Activated T-helper 1 cell treated with anti-CD3 and anti-CD28 coated beads, Interleukin-12 subunit alpha, Interleukin-12 subunit beta, Interleukin-2, Interleukin-4 antibody, amounts not matched to agents 30 ng/mL and 10 ng/mL and 1 ng/mL, durations not matched to agents 14 hours and 24 hours and 36 hours (primary cell): ENCODE data around the gene SFMBT2. TPM values are rescaled to one million over a fixed set of nuclear protein-coding genes. Genes with fewer than 3 reads are reported as not detected.

Experiments used
- DNase-seq: peaks from one replicate; pipeline ENCODE4 v3.0.0; 2021; ENCODE audit warnings: low spot score
- H3K27ac Mint-ChIP-seq: one replicate; pipeline ENCODE4 v1.8.0; 2021; ENCODE audit warnings: mild to moderate bottlenecking, mixed read lengths
- H3K27me3 Mint-ChIP-seq: one replicate; pipeline ENCODE4 v1.8.0; 2022; ENCODE audit warnings: mild to moderate bottlenecking, moderate library complexity, mixed read lengths; ENCODE audit not compliant: insufficient read depth
- H3K36me3 Mint-ChIP-seq: one replicate; pipeline ENCODE4 v1.8.0; 2021; ENCODE audit warnings: low read depth, mixed read lengths
- H3K4me1 Mint-ChIP-seq: one replicate; pipeline ENCODE4 v1.8.0; 2021; ENCODE audit warnings: low read depth, mixed read lengths
- H3K4me3 Mint-ChIP-seq: one replicate; pipeline ENCODE4 v1.8.0; 2021; ENCODE audit warnings: mild to moderate bottlenecking, moderate library complexity, mixed read lengths
- H3K9me3 Mint-ChIP-seq: one replicate; pipeline ENCODE4 v1.8.0; 2021; ENCODE audit warnings: mixed read lengths
- intact Hi-C: fragments of 100-400 bp; cut with micrococcal nuclease; formaldehyde crosslinking; loops from one replicate; pipeline ENCODE4 v1.15.1; 2024
- total RNA-seq: library from RNA; stranded (reverse); gene quantifications from 2 replicates; pipeline ENCODE4 v1.2.3, GENCODE V29; 2022

Gene SFMBT2
- total RNA-seq, 1 donor from 2014 or later = 39.1 TPM

DNA sequence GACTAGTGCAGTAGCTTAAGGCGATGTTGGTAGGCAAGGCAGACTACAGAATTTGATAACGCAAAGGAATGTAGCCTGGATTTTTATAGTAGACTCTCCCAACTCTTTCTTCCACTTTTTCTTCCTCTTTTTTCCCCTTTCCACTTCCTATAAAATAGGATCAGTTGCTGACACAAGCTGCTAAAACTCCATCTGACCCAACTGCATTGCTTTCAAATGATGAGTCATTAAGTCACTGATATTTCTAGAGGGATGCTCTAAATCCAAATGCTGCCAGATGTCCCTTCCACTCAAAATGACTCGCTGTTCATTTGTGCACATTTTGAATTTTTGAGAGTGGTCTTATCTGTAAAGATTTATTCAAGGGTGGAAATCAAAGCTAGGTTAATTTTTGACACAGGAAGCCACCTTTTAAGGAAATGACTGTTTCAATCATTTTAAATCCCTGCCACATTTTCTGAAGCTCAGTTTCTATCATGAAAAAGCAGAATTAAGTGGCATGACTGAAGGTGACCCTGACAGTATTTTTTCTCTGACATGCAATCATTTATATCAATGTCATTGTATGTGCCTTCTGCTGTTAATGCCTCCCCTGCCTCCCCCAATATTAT, 25.8 kb upstream of the SFMBT2 start:
- Mint-ChIP-seq H3K4me1 (peaks cover 7% of the 10 kb centered on the region), H3K27me3 (peaks cover 32% of the 10 kb centered on the region), H3K27ac (no peak overlapping the region), H3K36me3 (no peaks in the 10 kb centered on the region), H3K9me3 (no peaks in the 10 kb centered on the region), H3K4me3 (no peak overlapping the region)
- no peak for DNase-seq
- intact Hi-C loops = no loop called here

DNA sequence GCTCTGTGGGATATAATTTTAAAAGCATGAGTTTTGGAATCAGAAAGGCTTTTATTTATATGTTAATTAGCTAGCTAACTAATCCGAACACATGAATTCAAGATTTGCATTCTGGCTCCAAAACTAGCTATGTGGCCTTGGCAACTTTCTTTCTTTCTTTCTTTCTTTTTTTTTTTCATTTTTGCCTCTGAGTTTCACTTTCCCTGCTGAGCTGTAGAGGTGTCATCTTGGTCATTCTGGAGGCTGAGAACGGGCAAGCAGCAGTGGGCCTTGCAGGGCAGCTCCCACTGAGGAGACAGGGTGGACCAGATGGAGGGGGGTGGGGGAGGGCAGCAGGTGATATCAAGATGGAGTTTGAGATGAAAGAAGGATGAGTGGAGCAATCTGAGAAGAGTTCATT, 24.8 kb upstream of the SFMBT2 start:
- peaks cover 7% of the 10 kb centered on the region for H3K4me1 Mint-ChIP-seq
- no peak overlapping the region for H3K27ac Mint-ChIP-seq
- no peak overlapping the region for H3K4me3 Mint-ChIP-seq
- intact Hi-C loops = no loop called here
- H3K9me3 Mint-ChIP-seq = no peaks in the 10 kb centered on the region
- no peaks in the 10 kb centered on the region for H3K36me3 Mint-ChIP-seq
- H3K27me3 Mint-ChIP-seq = peaks cover 35% of the 10 kb centered on the region
- DNase-seq = no peak

DNA sequence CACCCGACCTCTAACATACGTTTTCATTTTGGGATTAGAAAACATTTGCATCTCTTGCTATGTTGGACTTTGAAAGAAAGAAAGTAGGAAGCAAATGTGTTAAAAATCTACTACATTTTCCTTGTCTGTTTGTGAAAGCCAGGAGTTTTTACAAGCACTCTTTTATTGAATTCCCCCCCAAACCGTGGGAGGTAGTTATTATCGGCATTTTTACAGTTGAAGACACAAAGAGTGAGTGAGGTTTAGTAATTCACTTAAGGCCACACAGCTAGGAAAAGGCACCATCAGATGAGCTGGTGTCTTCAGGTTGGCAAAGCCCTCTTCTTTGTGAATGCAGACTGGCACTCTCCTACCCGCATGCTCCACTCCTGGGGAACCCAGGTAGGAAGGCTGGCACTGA, 23.5 kb upstream of the SFMBT2 start:
- Mint-ChIP-seq H3K27ac (no peak overlapping the region), H3K9me3 (no peaks in the 10 kb centered on the region), H3K36me3 (no peaks in the 10 kb centered on the region), H3K27me3 (peaks cover 25% of the 10 kb centered on the region), H3K4me1 (peaks cover 7% of the 10 kb centered on the region), H3K4me3 (no peak overlapping the region)
- intact Hi-C loops = no loop called here
- no peak for DNase-seq

DNA sequence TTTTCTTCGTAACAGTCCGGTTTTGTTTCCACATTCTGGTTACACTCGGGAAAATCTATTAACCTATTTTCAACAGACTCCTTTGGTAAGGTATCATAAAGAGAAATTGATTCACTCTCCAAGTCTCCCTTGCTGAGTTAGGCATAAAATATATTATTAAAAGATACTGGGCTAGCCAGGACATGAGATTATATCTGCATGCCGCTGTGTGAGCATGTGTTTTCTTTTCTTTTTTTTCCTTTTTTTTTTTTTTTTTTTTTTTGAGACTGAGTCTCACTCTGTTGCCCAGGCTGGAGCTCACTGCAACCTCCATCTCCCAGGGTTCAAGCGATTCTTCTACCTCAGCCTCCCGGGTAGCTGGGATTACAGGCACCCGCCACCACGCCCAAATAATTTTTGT, 23.0 kb upstream of the SFMBT2 start:
- Mint-ChIP-seq H3K36me3 (no peaks in the 10 kb centered on the region), H3K27me3 (peaks cover 23% of the 10 kb centered on the region), H3K9me3 (no peaks in the 10 kb centered on the region), H3K4me1 (peaks cover 7% of the 10 kb centered on the region), H3K4me3 (no peak overlapping the region), H3K27ac (no peak overlapping the region)
- no peak for DNase-seq
- intact Hi-C loops = no loop called here

DNA sequence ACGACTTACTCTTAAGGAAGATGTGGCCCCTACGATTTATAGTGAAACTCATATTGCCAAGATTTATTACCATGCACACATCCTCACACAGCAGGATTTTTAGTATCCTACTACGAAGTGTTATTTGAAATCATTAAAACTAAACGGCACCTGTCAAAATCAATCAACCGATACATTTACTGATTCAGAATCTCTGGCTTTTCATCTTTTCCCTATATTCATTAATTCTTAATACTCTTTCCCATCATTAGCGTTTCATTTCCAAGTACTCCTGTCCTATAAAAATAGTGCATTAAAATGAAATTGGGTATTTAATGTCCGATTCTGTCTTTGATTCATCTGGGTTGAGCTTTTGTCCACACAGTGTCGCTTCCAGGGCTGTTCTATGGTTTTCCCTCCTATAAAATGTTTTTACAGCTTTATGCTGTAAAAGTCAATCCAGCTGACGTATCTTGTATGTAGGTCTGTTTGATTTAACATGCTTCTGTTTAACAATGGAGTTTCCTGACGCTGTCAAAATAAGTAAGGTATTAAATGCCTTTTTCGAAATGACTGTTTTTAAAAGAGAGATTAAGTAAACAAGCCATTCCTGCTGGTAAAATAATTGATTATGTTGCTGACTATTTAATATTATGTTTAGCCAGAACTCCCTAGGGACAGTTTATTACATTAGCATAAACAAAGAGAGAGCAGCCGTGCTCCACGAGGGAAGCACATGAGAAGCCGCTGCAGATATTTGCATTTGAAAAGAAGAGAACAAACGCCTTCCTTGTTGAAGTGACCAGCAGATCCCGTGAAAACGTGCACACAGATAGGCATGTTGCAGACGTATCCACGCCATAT, 22.3 kb upstream of the SFMBT2 start:
- Mint-ChIP-seq H3K4me1 (peaks cover 7% of the 10 kb centered on the region), H3K27me3 (peaks cover 18% of the 10 kb centered on the region), H3K36me3 (no peaks in the 10 kb centered on the region), H3K27ac (no peak overlapping the region), H3K9me3 (no peaks in the 10 kb centered on the region), H3K4me3 (no peak overlapping the region)
- DNase-seq = no peak
- intact Hi-C loops = no loop called here

DNA sequence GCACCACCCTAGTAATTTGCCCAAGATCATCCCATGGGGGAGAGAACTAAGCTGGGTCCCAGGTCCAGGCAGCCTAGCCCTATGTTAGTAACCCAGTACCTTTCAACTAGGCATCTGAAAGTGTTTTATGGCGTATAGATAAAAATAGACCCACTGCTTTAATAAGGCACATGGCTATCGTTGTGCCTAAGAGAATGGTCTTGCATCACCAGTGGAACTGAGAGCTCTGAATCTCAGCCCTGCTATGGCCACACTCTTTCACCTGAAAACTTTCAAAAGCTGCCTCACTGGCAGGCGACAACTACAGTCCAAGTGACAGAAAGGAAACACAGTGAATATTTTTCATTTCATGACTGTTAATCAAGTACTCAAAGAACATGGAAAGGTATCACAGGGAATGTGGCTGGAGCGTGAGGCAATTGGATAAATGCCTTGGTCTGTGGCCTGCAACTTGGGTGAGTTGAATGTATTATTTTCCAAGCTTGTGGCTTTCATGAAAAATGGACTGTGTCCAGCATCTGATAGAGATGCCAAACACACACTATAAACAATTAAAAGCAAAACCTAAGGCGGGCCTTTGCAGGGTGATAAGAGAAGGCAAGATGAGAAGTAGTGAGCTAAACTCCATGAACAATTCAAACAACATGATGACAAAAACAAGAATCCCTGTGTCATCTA, 18.0 kb upstream of the SFMBT2 start:
- H3K4me3 Mint-ChIP-seq = no peak overlapping the region
- H3K36me3 Mint-ChIP-seq = no peaks in the 10 kb centered on the region
- peaks cover 6% of the 10 kb centered on the region for H3K4me1 Mint-ChIP-seq
- intact Hi-C loops = no loop called here
- no peak for DNase-seq
- H3K27ac Mint-ChIP-seq = no peak overlapping the region
- no peaks in the 10 kb centered on the region for H3K9me3 Mint-ChIP-seq
- H3K27me3 Mint-ChIP-seq = peaks cover 20% of the 10 kb centered on the region

DNA sequence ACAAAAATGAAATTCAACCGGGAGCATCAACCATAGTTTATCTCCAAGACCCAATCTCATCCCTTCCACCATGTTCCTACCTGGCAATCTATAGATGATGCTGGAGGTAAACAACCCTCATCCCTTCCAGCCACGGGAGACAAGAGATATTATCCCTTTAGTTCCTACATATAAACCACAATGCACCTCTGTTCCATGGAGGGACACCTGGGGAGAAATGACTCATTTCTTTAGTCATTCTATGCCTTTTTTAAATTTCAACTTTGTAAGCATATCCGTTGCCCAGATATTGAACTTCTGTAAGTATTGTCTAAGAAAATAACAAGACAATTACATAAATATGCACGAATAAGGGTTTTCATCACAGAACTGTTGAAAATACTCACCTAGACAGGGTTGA, 15.5 kb upstream of the SFMBT2 start:
- Mint-ChIP-seq H3K27ac (no peak overlapping the region), H3K9me3 (no peaks in the 10 kb centered on the region), H3K4me1 (peaks cover 6% of the 10 kb centered on the region), H3K36me3 (no peaks in the 10 kb centered on the region), H3K27me3 (peaks cover 16% of the 10 kb centered on the region), H3K4me3 (no peak overlapping the region)
- intact Hi-C loops = no loop called here
- DNase-seq = no peak

DNA sequence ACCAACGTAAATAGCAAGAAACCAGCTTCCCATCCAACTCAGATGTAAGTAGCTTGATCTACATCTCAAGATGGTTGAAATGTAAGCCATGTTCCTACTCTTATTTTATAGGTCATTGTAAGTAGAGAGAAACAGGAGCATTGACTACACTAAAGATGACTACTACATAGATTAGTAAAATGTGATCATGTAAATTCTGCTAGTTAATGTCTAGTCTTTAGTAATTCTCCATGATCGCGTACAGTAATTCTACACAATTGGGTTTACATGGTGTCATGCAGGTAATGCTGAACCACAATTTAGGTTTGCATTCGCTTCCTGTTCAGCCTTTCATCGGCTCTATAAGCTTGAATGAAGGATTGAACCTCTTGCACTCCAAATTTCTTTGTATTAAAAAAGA, 14.9 kb upstream of the SFMBT2 start:
- Mint-ChIP-seq H3K36me3 (no peaks in the 10 kb centered on the region), H3K4me1 (peaks cover 6% of the 10 kb centered on the region), H3K9me3 (no peaks in the 10 kb centered on the region), H3K27ac (no peak overlapping the region), H3K27me3 (peaks cover 16% of the 10 kb centered on the region), H3K4me3 (no peak overlapping the region)
- intact Hi-C loops = no loop called here
- DNase-seq = no peak

DNA sequence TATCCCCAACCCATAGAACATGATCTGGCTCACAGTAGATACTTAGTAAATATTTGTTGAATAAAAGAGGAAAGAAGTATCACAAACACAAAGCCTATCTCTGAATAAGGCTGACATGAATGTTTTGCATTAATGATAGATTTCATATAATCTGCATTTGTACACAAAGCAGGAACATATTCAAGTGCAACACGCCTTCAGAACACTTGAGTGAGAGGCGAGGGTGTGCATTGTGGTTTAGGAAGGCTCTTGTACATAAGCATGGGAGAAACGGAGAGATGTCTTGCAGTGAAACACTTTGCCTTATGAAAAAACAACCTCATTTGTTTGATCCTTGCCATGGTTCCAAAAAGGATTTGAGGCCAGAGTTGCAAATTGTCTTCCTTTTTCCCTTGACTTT, 14.1 kb upstream of the SFMBT2 start:
- no peak overlapping the region for H3K27ac Mint-ChIP-seq
- no peaks in the 10 kb centered on the region for H3K36me3 Mint-ChIP-seq
- H3K27me3 Mint-ChIP-seq = peaks cover 18% of the 10 kb centered on the region
- no peaks in the 10 kb centered on the region for H3K9me3 Mint-ChIP-seq
- H3K4me1 Mint-ChIP-seq = peaks cover 8% of the 10 kb centered on the region
- DNase-seq = no peak
- no peak overlapping the region for H3K4me3 Mint-ChIP-seq
- intact Hi-C loops = no loop called here

DNA sequence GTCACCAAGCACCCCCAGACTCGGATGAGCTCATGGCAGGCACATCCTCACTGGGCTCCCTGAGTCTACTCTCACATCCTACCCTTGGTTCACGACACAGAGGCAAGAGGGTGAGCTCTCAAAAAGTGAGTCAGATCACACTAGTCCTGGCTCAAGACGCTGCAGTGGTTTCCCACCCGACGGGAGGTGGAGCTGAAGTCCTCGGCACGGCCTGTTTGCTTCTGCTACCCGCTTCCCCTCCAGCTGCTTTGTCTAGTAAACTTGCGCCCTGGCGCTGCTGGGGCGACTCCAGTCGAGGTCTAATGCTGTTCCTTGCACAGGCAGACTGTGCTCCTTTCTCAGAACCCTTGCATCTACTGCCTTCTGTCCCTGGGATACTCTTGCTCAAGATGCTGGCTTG, 13.5 kb upstream of the SFMBT2 start:
- intact Hi-C loops = no loop called here
- Mint-ChIP-seq H3K27ac (no peak overlapping the region), H3K36me3 (no peaks in the 10 kb centered on the region), H3K9me3 (no peaks in the 10 kb centered on the region), H3K4me3 (no peak overlapping the region), H3K4me1 (peaks cover 14% of the 10 kb centered on the region), H3K27me3 (peaks cover 22% of the 10 kb centered on the region)
- DNase-seq = no peak

DNA sequence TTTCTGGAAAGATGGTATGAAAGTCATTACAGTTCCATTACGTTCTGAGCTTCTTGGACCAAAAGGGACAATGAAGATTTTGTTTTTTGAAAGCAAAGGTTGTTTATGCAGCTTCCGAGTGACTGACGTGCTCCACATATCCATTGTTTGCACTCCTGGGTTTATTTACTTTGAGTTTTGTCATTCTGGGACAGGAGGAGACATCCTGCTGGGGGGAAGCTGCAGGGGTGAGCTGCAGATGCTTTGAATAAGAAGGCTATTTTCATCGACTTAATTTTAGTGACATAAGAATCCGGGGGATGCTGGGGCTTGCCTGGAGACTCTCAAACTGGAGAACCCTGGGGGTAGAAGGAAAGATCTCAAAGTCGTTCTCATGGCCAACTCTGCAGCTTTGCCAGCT, 12.7 kb upstream of the SFMBT2 start:
- Mint-ChIP-seq H3K36me3 (no peaks in the 10 kb centered on the region), H3K4me3 (no peak overlapping the region), H3K27ac (no peak overlapping the region), H3K4me1 (peaks cover 22% of the 10 kb centered on the region), H3K27me3 (peaks cover 25% of the 10 kb centered on the region), H3K9me3 (no peaks in the 10 kb centered on the region)
- DNase-seq = no peak
- intact Hi-C loops = no loop called here

DNA sequence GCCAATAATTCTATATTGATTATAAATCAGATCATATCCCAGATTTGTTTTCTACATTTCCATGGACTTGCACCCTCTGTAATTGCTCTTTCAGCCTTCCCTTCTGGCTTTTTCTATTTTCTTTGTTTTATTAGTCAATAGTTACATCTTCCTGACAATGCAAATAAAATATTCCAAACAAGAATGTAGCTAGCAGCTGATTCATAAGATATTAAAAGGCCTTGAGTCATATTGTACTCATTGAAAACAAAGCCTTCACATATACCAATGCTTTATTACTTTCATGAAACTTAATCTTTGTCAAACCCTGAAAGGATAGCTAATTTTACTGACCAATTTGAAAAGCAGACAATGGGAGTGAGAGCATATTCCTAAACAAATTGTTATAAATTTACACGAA, 10.7 kb upstream of the SFMBT2 start:
- Mint-ChIP-seq H3K36me3 (no peaks in the 10 kb centered on the region), H3K4me1 (peaks cover 42% of the 10 kb centered on the region), H3K9me3 (no peaks in the 10 kb centered on the region), H3K27ac (no peak overlapping the region), H3K27me3 (peaks cover 25% of the 10 kb centered on the region), H3K4me3 (no peak overlapping the region)
- DNase-seq = no peak
- intact Hi-C loops = no loop called here

DNA sequence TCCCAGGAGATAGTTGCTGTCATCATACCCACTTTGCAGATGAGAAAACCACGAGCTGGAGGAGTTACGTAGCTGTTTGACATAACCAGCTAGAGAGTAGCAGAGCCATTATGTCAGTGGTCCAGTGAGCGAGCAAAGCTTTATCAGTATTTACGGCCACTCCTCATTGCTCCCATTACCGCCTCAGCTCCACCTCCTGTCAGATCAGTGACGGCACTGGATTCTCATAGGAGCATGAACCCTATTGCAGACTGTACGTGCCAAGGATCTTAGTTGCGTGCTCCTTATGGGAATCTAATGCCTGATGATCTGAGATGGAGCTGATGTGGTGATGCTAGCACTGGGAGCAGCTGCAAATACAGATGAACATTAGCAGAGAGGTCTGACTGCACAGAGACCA, 9.2 kb upstream of the SFMBT2 start:
- H3K36me3 Mint-ChIP-seq = no peaks in the 10 kb centered on the region
- no peaks in the 10 kb centered on the region for H3K9me3 Mint-ChIP-seq
- H3K4me3 Mint-ChIP-seq = no peak overlapping the region
- peaks cover 37% of the 10 kb centered on the region for H3K4me1 Mint-ChIP-seq
- no peak for DNase-seq
- H3K27me3 Mint-ChIP-seq = peaks cover 31% of the 10 kb centered on the region
- H3K27ac Mint-ChIP-seq = no peak overlapping the region
- intact Hi-C loops = loop anchor here (5.0 to 10.0 kb wide), 3 partner anchors 267 to 818 kb away; no protein-coding TSS in a partner anchor
